Measurements from ENCODE around the gene AP5M1.

DNA sequence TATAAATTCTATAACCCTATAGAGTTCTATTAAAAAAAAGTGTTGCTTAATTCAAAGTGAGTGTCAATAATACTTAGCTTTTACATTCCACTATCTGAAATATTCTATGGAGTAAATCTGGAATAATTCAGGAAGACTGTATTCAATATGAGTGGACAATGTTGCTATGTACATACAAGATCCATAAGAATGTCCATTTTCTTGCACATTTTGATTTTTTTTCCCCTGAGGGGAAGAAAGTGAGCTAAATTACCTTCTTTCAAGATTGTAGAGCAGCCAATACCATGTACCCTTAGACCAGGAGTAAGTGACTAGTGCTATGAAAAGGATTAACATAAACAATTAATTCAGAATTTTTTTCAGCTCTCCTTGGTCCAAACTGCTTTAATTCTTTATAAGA lies 25.5 kb upstream of the AP5M1 start:
- TF ChIP-seq GATA3 (IDR thresholded peaks at IDR 0.05; ENCODE audit: low read depth, low read length) (no peak), GATA2 (IDR thresholded peaks at IDR 0.05; ENCODE audit: low read depth, low read length) (no peak)
